Fibroblast of skin of right quadriceps (primary cell): ENCODE measurements around the gene RPL38.

Experiments used
- DNase-seq: peaks from one replicate; pipeline ENCODE4 v3.0.0-alpha.2; 2013

RPL38 gene

DNA sequence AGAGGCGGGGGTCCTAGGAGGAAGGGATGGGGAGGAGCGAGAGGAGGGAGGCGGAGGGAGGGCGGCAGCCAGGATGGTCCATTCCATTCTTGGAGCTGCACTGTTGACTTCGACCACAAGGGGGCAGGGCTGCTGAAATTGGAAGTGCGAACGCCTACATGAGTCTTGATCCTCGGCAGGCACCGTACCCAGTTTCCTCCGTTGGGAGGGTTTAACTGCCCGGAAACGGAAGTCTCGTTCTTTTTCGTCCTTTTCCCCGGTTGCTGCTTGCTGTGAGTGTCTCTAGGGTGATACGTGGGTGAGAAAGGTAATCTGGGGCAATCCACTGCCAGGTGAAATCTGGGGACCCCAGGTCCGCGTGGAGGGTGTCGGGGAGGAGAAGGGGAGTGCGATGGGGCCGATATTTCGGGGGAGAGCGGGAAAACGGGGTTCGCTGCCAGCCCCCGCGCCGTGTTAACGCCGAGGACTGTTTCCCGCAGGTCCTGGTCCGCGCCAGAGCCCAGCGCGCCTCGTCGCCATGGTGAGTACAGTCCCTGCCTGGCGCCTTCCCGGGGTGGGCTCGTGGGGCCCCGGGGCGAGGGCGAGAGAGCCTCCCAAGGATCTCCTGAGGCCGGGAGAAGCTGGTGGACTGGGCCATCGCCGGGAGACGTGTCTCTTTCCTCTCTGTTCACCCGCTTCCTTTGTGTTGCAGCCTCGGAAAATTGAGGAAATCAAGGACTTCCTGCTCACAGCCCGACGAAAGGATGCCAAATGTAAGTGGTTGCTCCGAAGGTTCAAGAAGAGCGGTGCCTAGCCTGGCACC is at the start of gene RPL38:
Gene RPL38 (plus strand): TSS at position 240 of the 802 bp plus-strand sequence. CDS start 278 bp downstream, at position 518.
- peak; percentile 96 for DNase-seq

DNA sequence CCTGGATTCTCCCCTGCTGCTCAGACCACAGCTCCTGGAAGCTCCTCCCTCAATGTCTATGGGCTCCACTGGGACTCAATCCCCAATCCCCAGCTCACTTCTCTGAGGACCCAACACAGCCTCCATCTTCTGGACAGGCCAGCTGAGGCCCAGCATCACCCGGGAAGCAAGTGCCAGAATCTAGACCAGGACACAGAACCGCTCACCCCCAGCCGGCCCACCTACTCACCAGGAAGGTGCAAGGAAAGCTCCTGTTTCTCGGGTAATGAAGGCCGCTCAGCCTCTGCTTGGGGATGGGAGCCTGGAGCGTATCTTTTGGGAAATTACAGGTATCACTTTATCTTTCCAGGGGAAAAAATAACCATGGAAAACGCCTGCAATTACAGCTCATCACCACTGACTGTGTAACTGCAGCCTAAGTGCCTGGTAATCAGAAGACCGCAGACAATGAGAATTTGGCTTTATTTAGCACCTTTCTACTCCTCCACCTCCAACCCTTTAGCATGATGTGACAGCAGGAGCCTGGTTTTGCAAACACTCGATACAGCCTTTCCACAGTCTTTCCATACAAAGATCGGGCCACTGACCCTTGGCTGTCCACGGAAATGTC is 49.6 kb upstream of the RPL38 start:
- no peak for DNase-seq

DNA sequence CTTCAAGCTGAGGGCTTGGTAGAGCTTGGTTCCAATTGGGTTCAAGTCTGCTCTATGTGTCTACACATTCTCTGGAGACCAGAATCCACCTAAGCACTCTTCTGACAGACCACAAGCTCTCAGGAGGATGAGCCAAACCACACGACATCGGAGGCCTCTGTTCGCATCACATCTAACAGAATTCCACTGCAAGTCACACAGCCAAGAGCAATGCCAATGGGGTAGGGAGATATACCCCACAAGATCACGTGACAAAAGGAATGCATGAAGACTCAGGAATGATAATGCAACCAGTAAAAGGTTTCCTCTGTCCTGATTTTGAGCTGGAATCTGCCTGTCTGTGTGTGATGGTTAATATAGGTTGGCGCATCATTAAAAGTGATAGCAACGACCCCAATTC is 46.6 kb upstream of the RPL38 start:
- no peak for DNase-seq

DNA sequence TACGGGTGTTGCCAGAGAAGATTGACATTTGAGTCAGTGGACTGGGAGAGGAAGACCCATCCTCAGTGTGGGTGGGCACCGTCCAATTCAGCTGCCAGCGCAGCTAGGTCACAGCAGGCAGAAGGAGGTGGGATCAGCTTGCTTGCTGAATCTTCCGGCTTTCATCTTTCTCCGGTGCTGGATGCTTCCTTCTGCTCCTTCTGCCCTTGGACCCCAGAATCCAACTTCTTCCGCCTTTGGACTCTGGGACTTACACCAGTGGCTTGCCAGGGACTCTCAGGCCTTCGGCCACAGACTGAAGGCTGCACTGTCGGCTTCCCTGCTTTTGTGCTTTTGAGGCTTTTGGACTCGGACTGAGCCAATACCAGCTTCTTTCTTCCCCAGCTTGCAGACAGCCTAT is 46.1 kb upstream of the RPL38 start:
- DNase-seq = no peak

DNA sequence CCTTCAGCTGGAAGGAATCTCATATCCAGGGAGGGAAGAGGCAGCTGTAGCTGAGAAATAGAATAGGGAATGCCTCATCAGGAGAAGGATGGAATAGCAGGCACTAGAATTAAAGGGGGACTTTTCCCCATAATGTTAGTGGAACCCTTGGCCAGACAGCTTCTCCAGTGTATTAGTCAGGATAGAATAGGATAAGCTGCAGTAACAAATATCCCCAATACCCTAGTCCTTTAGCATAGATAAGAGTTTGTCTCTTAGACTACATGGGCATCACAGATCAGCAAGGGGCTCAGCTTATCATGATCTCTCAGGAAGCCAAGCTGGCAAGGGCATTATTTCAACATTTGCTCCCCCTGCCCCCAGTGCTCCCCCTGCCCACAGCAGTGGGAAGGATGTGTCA is 44.7 kb upstream of the RPL38 start:
- no peak for DNase-seq

DNA sequence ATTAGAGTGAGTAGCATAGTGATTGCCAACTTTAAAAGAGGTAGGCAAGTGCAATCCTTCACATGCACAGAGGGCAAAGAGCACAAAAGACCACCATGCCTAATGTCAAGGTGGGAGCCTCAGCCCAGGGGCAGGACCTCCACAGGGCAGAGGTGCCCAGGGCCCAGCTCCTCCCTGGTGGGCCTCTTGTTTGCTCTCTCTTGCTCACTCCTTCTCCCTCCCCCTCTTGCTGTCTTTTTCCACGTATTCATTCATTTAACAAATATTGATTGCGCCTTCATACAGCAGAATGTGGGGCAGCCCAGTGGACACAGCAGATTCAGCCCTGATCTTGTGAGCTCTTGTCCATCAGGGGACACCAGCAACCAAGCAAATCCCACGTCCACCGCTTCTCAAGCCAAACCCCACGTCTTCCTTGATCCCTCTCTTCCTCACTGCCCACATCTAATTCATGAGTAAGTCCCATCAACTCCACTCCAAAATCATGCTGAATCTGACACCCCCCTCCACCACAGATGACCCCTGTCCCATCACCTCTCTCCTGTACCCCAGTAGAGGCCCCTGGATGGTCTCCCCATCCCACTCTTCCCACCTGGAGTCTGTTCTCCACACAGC is 44.1 kb upstream of the RPL38 start:
- no peak for DNase-seq

DNA sequence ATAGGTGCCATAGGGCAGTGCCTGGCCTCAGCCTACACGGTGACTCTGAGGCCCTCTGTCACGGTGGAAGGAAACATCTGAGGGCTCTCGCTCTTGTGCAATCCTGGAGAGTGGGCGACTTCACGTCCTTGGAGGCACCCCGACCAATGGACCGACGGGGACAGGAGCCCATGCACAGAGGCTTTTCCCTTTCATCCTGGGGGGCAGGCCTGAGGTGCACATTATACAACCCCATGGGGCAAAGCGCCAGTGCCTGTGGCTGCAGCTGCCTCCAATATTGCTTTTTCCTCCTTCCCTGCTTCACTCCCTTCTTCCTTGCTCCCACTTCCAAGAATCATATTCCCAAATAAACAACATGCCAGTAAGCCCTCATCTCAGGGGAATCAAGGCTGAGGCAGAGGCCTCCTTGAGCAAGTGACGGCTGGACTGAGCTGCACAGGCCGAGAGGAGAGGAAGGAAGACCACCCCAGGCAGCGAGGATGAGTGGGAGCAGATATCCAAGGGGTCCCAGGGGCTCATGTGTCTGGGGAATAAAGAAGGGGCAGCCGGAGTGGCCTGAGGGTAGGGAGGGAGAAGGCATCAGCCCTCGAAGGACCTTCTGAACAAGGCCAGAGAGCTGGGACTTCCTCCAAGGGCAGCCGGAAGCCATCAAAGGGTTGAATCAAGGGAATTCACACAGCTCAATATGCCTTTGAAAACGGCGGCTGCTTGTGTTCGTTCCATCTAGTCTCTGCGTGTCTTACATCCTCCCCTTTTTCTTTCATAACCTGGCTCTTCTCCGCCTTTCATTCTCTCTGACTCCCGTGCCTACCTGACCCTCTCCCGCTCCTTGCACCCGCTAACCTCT is 42.6 kb upstream of the RPL38 start:
- no peak for DNase-seq

DNA sequence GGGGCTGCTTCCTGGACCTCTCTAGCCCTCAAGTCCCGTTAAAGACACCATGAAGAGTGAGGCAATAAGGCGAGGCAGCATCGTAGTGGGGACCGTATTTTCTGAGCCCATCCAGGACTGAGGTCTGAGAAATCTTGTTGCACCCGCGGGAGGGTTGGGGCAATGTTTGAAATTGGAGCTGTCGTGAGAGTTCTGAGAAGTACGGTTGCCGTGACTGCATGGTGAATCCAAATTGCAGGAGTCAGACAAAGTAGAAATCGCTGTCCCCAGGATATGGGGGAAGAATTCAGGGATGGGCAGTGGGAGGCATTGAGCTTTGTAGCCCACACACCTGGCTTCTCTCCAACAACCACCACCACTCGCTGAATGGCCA is 42.0 kb upstream of the RPL38 start:
- DNase-seq = no peak

DNA sequence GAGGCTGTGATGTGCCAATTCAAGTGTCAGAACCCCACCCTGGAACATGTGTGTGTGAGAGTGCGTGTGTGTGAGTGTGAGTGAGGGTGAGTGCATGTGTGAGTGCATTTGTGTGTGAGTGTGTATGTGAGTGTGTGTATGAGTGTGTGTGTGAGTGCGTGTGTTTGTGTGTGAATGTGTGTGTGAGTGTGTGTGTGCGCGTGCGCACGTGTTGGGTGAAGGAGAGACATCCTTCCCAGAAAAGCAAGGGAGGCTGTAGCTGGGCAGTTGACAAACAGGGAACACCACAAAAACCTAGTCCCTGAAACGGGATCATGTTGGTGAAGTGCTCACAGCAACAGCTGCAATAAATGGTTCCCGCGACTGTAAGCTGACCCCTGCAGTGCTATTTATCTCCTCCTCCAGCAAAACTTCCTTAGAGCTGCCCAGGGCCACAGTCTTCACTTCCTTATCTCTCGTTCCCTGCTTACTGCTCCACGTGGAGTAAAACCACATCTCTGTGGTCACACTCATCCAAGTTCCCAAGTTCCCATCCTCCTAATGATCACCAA is 40.1 kb upstream of the RPL38 start:
- no peak for DNase-seq

DNA sequence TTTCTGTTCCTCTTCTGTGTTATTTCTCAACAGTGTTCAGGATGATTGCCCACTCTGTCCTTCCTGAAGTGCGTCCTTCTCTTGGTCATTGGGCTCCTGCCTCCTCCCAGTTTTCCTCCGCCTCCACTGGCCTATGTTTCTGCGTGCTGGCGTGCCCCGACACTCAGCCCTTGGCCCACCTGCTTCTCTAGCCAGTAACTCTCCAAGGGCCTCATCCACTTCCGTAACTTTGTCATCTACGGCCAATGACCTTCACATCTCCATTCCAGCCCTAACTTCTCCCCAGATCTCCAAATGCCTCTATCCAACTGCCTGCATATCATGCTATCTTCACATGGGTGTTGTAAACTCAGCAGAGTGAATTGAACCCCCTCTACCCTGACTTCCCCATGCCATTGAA is 39.6 kb upstream of the RPL38 start:
- no peak for DNase-seq

DNA sequence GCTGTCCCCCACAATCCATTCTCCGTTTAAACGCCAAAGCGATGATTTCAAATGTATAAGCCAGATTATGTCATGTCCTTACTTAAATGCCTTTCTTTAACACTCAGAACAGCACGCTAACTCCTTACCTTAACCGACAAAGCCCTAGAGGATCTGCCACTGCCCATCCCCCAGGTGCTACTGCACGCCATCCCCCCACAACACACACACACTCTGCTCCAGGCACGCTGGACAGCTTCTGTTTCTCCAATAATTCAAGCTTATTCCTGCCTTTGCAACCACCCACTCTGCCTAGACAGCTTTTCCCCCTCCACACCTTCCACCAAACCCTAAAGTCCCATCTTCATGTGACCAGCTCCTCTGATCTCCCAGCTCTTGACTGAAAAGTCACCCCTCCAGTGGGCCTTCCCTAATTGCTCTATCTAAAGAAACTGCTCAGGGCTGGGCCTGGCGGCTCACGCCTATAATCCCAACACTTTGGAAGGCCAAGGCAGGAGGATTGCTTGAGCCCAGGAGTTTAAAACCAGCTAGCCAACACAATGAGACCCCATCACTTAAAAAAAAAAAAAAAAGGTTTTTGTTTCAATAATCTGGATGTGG is 38.9 kb upstream of the RPL38 start:
- DNase-seq = no peak

DNA sequence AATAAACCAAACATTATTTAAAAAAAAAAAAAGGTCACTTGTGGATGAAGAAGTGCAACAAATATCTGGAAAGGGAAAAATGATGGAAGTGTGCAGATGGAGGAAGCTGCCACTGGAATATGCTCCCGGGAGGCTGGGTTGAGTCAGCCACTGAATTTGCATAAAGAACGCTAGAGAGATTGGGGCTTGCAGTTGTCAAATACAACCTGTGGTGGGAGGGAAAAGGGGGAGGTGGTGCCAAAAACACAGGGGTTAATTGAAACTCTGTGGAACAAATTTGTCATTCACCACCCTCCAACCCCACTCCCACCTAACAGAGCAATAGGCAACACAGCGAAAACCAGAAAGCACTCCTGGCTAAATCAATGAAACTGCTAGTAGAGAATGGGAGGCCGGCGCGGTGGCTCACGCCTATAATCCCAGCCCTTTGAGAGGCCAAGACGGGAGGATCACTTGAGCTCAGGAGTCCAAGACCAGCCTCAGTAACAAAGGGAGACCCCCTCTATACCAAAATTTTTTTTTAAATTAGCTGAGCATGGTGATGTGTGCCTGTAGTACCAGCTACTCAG is 37.6 kb upstream of the RPL38 start:
- DNase-seq = no peak

DNA sequence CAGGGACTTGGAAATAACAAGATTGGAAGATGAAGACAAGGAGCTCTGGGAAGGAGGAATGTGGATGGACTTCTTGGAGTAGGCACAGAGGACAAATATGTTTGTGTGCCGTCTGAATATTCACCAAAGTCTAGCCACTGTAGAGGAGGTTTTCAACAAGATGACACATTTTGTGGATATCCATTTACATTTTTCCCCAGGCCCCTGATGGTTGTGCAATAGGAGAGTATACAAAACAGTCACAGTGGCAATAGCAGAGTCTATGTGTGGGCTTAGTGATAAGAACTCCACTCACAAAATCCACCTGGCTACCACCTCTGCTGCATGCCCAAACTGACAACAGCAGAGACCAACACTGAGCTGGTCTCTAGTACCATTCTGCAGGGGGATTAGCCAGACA is 32.6 kb upstream of the RPL38 start:
- DNase-seq = no peak

DNA sequence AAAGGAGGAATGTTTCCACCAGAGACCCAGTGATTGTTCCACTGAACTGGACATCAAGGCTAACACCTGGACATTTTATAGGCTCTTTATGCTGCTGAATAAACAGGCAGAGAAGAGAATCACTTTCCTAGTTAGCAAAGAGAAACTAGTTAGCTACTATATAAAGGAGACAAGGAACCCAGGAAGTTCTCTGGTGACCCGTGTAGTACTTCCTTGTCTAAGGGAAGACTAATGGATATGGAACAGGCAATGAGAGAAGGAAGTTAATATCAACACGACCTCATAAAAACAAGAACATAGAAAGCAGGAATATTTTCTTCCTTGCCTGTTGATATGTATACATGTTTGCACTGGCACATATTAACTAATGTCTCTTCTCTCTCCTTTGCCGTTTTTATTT is 30.8 kb upstream of the RPL38 start:
- no peak for DNase-seq

DNA sequence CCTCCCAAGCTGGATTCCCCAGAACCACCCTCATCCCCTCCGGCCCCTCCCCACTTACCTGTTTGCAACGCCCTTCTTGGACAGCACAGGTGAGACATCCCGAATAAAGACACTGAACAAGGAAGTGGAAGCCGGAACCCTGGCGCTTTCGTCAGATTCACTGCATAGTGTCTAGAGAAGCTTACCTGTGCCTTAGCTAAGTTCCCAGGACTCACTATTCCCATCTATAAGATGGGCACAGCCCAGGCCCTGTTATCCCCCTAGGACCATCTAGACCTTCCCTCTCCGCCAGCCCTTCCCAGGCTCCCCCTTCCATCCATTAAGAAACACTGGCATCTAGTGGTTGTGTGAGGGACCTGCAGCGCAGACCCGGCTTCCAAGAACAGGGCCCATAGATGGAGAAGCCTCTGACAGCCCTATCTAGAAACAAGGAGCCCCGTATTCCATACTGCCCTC is 26.9 kb upstream of the RPL38 start:
- peak; percentile 65 for DNase-seq

DNA sequence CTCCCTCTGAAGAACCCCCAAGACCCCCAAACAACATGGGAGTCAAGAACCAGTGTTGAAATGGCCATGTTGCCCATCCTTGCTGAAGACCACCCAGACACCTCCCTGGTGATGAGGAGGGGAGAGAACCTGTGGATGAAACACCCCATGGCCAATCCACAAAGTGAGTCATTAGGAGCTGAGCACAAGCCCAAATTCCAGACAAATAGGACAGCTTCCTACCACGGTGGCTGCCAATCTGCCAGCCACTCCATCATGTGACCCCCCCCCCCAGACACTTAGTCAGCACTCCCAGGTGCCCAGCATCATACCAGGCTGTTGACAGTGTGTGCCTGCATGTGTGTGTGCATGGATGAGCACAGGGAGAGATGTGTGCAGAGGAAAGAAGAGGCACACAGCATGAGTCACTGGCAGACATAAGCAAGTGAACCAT is 26.4 kb upstream of the RPL38 start:
- peak; percentile 18 for DNase-seq

DNA sequence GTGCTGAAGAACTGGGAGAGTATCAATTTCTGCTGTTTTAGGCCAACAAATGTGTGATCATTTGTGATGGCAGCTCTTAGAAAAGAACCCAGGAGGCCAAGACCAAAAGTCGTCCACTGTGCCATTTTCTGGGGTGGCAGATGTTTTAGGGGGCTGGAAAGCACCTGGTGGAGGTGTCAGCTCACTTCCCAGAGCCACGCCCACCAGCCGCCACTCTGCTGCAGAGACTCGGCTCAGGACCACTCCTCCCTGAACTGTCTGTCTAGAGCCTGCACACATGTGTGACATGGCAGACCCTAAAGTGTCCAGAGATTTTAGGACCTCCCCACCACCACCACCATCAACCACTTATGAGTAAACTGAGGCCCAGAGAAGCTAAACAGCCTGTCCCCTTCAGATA is 23.9 kb upstream of the RPL38 start:
- no peak for DNase-seq

DNA sequence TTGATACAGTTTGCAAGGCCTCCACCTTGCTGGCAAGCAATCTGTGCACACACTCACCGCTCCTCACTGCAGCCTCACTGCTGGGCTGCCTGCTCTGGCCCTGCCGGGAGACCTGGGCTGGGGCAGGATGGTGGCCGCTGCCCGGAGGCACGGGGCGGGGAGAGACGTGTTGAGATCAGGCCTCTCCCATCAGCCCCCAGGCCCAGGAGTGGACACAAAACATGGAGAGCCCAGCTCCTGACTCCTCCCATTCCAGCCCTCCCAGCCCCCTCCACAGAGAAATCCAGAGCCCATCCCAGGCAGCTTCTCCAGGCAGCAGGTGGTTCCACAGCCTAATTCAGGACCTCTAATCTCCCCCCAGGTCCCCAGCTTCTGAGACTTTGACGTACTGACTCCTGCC is 23.1 kb upstream of the RPL38 start:
- DNase-seq = no peak

DNA sequence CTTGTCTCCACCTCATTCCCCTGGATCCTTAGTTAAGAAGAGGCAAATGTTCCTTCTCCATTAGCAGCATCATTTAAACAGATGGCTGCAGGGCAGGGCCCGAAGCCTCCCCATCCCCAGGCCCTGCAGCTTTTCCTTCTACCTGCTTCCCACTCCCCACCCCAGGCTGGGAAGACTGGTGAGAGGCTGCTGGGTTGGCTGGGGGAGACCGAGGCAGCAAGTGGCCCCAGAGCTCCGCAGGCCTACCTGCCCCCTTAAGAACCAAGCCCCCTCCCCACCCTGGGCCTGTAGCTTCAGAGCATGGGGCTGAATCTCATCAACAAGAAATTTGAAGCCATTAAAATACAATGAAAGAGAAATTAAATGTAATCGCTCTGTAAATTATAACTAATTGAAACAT is 22.1 kb upstream of the RPL38 start:
- no peak for DNase-seq

DNA sequence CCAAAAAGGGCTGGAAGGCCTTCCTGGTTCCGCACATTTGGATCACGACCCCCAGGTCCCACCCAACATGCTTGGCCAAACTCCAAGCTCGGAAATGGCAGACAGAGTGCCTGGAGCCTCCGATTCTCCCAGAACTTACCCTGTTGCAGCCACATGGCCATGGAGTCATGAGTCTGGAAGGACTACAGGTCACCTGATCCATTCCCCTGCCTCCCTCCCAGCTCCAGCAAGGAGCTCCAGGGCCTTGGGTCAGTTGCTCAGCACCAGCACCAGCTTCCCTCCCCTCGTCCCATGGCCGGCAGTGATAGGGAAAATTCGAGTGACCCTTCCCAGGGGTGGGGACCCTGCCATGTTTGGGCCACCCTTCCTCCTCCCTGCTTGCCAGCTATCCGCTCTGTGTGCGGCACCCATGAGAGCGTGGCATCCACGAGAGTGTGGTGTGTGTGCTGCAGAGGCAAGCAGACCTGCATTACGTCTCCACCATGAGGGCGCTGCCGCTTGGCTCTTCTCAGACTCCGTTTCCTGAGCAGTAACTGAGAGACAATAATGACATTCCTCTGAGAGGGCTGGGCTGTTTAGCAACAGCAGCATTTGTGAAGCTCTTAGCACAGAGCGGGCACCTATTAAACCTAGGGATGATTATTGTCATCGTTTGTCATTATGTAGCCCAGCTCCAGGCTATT is 21.3 kb upstream of the RPL38 start:
- no peak for DNase-seq

DNA sequence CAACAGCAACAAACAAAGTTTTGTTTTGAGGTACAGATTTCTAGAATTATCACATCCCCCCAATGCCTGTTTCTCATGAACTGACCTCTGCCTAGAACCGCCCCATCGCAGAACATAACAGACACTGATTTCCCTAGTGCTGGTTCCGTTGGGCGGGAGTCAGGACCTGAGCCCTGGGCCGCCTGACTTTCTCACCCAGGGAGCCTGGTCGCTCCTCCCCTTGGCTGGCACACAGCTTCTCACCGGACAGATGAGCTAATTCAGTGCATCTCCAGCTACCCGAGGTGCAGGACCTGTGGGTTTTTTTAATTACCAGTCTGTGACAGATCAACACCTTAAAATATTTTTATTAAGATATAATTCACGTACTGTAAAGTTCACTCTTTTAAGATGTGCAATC is 20.1 kb upstream of the RPL38 start:
- no peak for DNase-seq
